Activated B cell treated with CpG ODN at 0.5 μM for 24 hours (primary cell): Measurements from ENCODE around the gene CD274. TPM values are rescaled to one million over a fixed set of nuclear protein-coding genes. Genes with fewer than 3 reads are reported as not detected.

ENCODE experiments used
- ATAC-seq: fragments of 200-7000 bp; cut with Tn5 transposase; one replicate; pipeline ENCODE4 v1.10.0; 2021; ENCODE audit warnings: low read depth, mild to moderate bottlenecking, moderate library complexity
- CTCF ChIA-PET: fragments of 350-600 bp; sonication (Branson Sonifier 250); formaldehyde crosslinking; loops from one replicate; lab custom pipeline; 2021; ENCODE audit warnings: antibody characterized with exemption; lab: Charles Lee
- POLR2A ChIA-PET: fragments of 350-600 bp; sonication (Branson Sonifier 250); formaldehyde crosslinking; loops from one replicate; lab custom pipeline; 2021; ENCODE audit warnings: antibody characterized with exemption; lab: Charles Lee
- DNase-seq: peaks from one replicate; pipeline ENCODE4 v3.0.0; 2022
- H3K27ac Mint-ChIP-seq: one replicate; pipeline ENCODE4 v1.8.0; 2020; ENCODE audit warnings: mixed read lengths
- H3K27me3 Mint-ChIP-seq: one replicate; pipeline ENCODE4 v1.8.0; 2021; ENCODE audit warnings: mixed read lengths
- H3K36me3 Mint-ChIP-seq: one replicate; pipeline ENCODE4 v1.8.0; 2021; ENCODE audit warnings: low read depth, mixed read lengths
- H3K4me1 Mint-ChIP-seq: one replicate; pipeline ENCODE4 v1.8.0; 2021; ENCODE audit warnings: mixed read lengths
- H3K4me3 Mint-ChIP-seq: one replicate; pipeline ENCODE4 v1.8.0; 2020; ENCODE audit warnings: mild to moderate bottlenecking, mixed read lengths
- H3K9me3 Mint-ChIP-seq: one replicate; pipeline ENCODE4 v1.8.0; 2020; ENCODE audit warnings: mixed read lengths
- CTCF ChIP-seq: fragments of 200-600 bp; IDR thresholded peaks from one replicate; pipeline ENCODE4 v1.8.0; 2022; ENCODE audit warnings: antibody characterized with exemption, mild to moderate bottlenecking
- intact Hi-C: fragments of 100-400 bp; cut with micrococcal nuclease; formaldehyde crosslinking; loops from one replicate; pipeline ENCODE4 v1.15.1; 2024
- total RNA-seq: library from RNA; stranded (reverse); gene quantifications from 2 replicates; pipeline ENCODE4 v1.2.3, GENCODE V29; 2022

CD274 gene
- total RNA-seq, 1 donor from 2014 or later, result 48.9 TPM

GRCh38 chr9:5482194-5482593, 31.9 kb downstream of the CD274 start:
- no peak for TF ChIP-seq CTCF
- intact Hi-C loops, result no loop called here
- H3K4me1 Mint-ChIP-seq, result peaks cover 33% of the 10 kb centered on the region
- H3K4me3 Mint-ChIP-seq, result no peak overlapping the region
- POLR2A ChIA-PET, result interaction anchor here (0.7 to 1.0 kb wide), 3 partner anchors 12 to 45 kb away, joined by 3 to 5 read pairs (median 3); partner anchors contain the start of gene CD274
- DNase-seq, result no peak
- H3K9me3 Mint-ChIP-seq, result no peaks in the 10 kb centered on the region
- CTCF ChIA-PET, result no interaction called here
- H3K27ac Mint-ChIP-seq, result no peak overlapping the region
- H3K36me3 Mint-ChIP-seq, result no peaks in the 10 kb centered on the region
- no peak for ATAC-seq
- H3K27me3 Mint-ChIP-seq, result no peaks in the 10 kb centered on the region

GRCh38 chr9:5483306-5483705, 33.0 kb downstream of the CD274 start:
- ChIA-PET POLR2A (interaction anchor here (0.8 to 1.0 kb wide), 2 partner anchors 11 to 25 kb away, joined by 3 read pairs; no protein-coding TSS in a partner anchor), CTCF (no interaction called here)
- Mint-ChIP-seq H3K4me3 (no peak overlapping the region), H3K9me3 (no peaks in the 10 kb centered on the region), H3K27me3 (no peaks in the 10 kb centered on the region), H3K27ac (no peak overlapping the region), H3K4me1 (peaks cover 30% of the 10 kb centered on the region), H3K36me3 (no peaks in the 10 kb centered on the region)
- DNase-seq (no peak), ATAC-seq (no peak)
- no peak for TF ChIP-seq CTCF
- intact Hi-C loops, result no loop called here

GRCh38 chr9:5485378-5486085, 35.2 kb downstream of the CD274 start:
- H3K9me3 Mint-ChIP-seq, result no peaks in the 10 kb centered on the region
- H3K36me3 Mint-ChIP-seq, result no peaks in the 10 kb centered on the region
- ChIA-PET POLR2A (interaction anchor here (1.0 kb wide), 1 partner anchor 85 kb away, joined by 4 read pairs; no protein-coding TSS in a partner anchor), CTCF (no interaction called here)
- H3K27ac Mint-ChIP-seq, result no peak overlapping the region
- H3K27me3 Mint-ChIP-seq, result no peaks in the 10 kb centered on the region
- intact Hi-C loops, result no loop called here
- ATAC-seq, result no peak
- no peak overlapping the region for H3K4me3 Mint-ChIP-seq
- DNase-seq, result no peak
- no peak for TF ChIP-seq CTCF
- H3K4me1 Mint-ChIP-seq, result peaks cover 16% of the 10 kb centered on the region

GRCh38 chr9:5486988-5487387, 36.6 kb downstream of the CD274 start:
- Mint-ChIP-seq H3K4me1 (peaks cover 2% of the 10 kb centered on the region), H3K4me3 (no peak overlapping the region), H3K9me3 (no peaks in the 10 kb centered on the region), H3K27ac (no peak overlapping the region), H3K36me3 (no peaks in the 10 kb centered on the region), H3K27me3 (no peaks in the 10 kb centered on the region)
- ChIA-PET CTCF (no interaction called here), POLR2A (interaction anchor here (0.7 to 1.3 kb wide), 2 partner anchors 36 to 96 kb away, joined by 3 to 4 read pairs; partner anchors contain the start of gene CD274)
- no peak for TF ChIP-seq CTCF
- no peak for DNase-seq
- no peak for ATAC-seq
- intact Hi-C loops, result no loop called here

- Mint-ChIP-seq H3K9me3 (no peaks in the 10 kb centered on the region), H3K36me3 (no peaks in the 10 kb centered on the region), H3K4me1 (peaks cover 5% of the 10 kb centered on the region), H3K4me3 (no peak overlapping the region), H3K27me3 (no peaks in the 10 kb centered on the region), H3K27ac (no peak overlapping the region)
- ATAC-seq (no peak), DNase-seq (no peak)
- CTCF ChIA-PET, result interaction anchor here (1.0 kb wide), 1 partner anchor 102 kb away, joined by 3 read pairs; no protein-coding TSS in a partner anchor
- intact Hi-C loops, result no loop called here
- POLR2A ChIA-PET, result interaction anchor here (1.3 kb wide), 1 partner anchor 38 kb away, joined by 4 read pairs; the partner anchor contains the start of gene CD274
- TF ChIP-seq CTCF, result no peak
Measured at GRCh38 chr9:5488221-5489008, 38.1 kb downstream of the CD274 start.
